Pancreas (tissue), 10 donors: ENCODE data around the gene TRAF7. TPM values are rescaled to one million over a fixed set of nuclear protein-coding genes. Genes with fewer than 3 reads are reported as not detected.
"Not testable (repeated sequence)": the region's sequence is repeated elsewhere in the genome, so short reads cannot be mapped to it uniquely, and the experiment has no call there.

Experiments used
- ATAC-seq, 4 donors: fragments of 200-7000 bp; cut with Tn5 transposase; one replicate each; pipeline versions ENCODE4 v1.8.0 to v1.9.1; 2020; ENCODE audit warnings: mild to moderate bottlenecking in 4 of 4, moderate library complexity in 4 of 4
- DNase-seq, 6 donors: peaks; one replicate each; pipeline ENCODE4 v3.0.0-alpha.2; 2020
- FAIRE-seq: peaks from 2 replicates; lab custom pipeline; 2012; peaks lifted over from hg19 to GRCh38; lab: Jason Lieb, UNC
- H3K27ac ChIP-seq, 4 donors: fragments of 200-600 bp; sonication (generic); 1 replicate in 3 of 4; 2 replicates in 1 of 4; pipeline versions ENCODE4 v1.5.0 to v1.8.0; 2020
- H3K27me3 ChIP-seq, 4 donors: fragments of 200-600 bp; one replicate each; pipeline ENCODE4 v1.8.0; 2021
- H3K36me3 ChIP-seq, 3 donors: fragments of 200-600 bp; sonication (generic) in 1 of 3; one replicate each; pipeline versions ENCODE4 v1.5.0 to v1.8.0; 2020 to 2021
- H3K4me1 ChIP-seq, 3 donors: fragments of 200-600 bp; one replicate each; pipeline ENCODE4 v1.8.0; 2021
- H3K4me3 ChIP-seq, 4 donors: fragments of 200-600 bp; sonication (generic) in 2 of 4; one replicate each; pipeline versions ENCODE4 v1.5.0 to v1.8.0; 2020 to 2021
- H3K9me3 ChIP-seq, 4 donors: fragments of 200-600 bp; one replicate each; pipeline ENCODE4 v1.8.0; 2021
- WGBS, 2 donors: extraction: QIAGEN DNeasy Blood & Tissue Kit; methylation state at CpG; one replicate each; pipeline ENCODE4 v1.1.7; 2013; 5-methylcytosine and 5-hydroxymethylcytosine counted together
- intact Hi-C, 3 donors: fragments of 100-400 bp; cut with DNase I; formaldehyde crosslinking; loops; one replicate each; pipeline versions ENCODE4 v1.11.1 to v1.14.2; 2022
- polyA plus RNA-seq, 2 donors: library from polyadenylated mRNA; stranded (reverse); fragments of 200-250 nt; gene quantifications; one replicate each; pipeline ENCODE4 v1.2.3, GENCODE V29; 2013
- total RNA-seq, 6 donors: library from RNA; stranded (reverse); fragmentation: NEBNext Ultra II Directional in 4 of 6; extraction: Animal tissue kit (Norgen Biotek cat#: 25700) in 4 of 6; gene quantifications; one replicate each; pipeline versions ENCODE4 v1.2.1 to v1.2.4, GENCODE V29; 2021 to 2023
- TF ChIP-seq, protein P1 (sequence below), 4 donors: fragments of 200-600 bp; sonication (generic) in 3 of 4; IDR thresholded peaks; one replicate each; pipeline versions ENCODE4 v1.5.0 to v1.8.0; 2021; ENCODE audit warnings: antibody characterized with exemption in 4 of 4
- donor health status: healthy with polysubstance abuse.
- donor health status: DM: no; HTN: no; CAD: no; lungs with moderate emphysema.
- donor health status: DM: no; HTN: no; CAD: no.
- donor health status: control.
- donor health status: control.
- donor health status: Bipolar disorder and iron deficiency.
- donor health status: DM: yes; HTN: yes; CAD: no.
- donor health status: DM: no; HTN: no; CAD: no.
- donor health status: DM: no; HTN: no; CAD: no.
- donor health status: DM: yes; HTN: yes; CAD: no.

The TRAF7 gene
- total and polyA plus RNA-seq, 8 donors, result 24.5 to 45.1 (median 34.5) TPM

GRCh38 chr16:2111412-2112335, 43.9 kb upstream of the TRAF7 start:
- H3K36me3 ChIP-seq, result peaks cover 0 to 12% (median 0%) of the 10 kb centered on the region in 3 donors

DNA sequence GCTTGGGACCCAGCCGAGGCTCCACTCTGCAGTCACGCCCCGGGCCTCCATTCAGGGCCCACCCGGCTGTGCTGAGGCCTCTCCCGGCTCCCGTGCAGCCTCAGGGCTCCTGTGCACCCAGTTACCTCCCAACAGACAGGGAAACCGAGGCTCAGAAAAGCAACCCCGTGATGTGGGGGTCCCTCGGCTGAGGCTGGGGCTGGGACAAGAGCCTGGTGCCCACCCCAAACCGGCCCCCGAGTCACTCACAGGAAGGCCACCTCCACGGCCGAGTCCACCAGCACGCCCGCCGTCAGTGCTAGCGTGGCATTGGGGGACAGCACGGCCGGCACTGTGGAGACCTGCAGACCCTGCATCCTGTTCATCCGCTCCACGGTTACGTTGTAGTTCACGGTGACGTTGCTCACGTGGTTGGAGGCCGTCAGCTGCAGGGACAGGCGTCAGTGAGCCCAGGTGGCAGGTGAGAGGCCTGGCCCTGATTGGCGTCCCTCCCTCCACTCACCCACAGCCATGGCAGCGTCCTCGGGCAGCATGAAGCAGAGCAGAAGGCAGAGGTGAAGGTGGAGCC, 43.0 kb upstream of the TRAF7 start:
- DNase-seq, result peak in 1 of 6 donors; percentile 56
- H3K9me3 ChIP-seq, H3K4me1 ChIP-seq, H3K4me3 ChIP-seq, H3K27ac ChIP-seq, FAIRE-seq, H3K27me3 ChIP-seq, intact Hi-C loops, ATAC-seq: not testable (repeated sequence)
- 88 to 91% methylated on average over 24 to 30 of the region's 30 CpGs for WGBS, 2 donors
- H3K36me3 ChIP-seq, result peaks cover 0 to 12% (median 0%) of the 10 kb centered on the region in 3 donors

More at GRCh38 chr16:2111412-2112335, 43.9 kb upstream of the TRAF7 start:
- H3K9me3 ChIP-seq, H3K4me3 ChIP-seq, H3K27ac ChIP-seq, intact Hi-C loops, H3K4me1 ChIP-seq, FAIRE-seq, H3K27me3 ChIP-seq: not testable (repeated sequence)
- 94 to 95% methylated on average over 48 to 65 of the region's 65 CpGs for WGBS, 2 donors
- ATAC-seq (peak in 1 of 4 donors; percentile 24), DNase-seq (peak in 1 of 6 donors; percentile 62)

GRCh38 chr16:2114225-2114624, 41.4 kb upstream of the TRAF7 start:
- DNase-seq, FAIRE-seq, H3K27me3 ChIP-seq, H3K9me3 ChIP-seq, ATAC-seq, H3K27ac ChIP-seq, H3K4me3 ChIP-seq, intact Hi-C loops, H3K4me1 ChIP-seq: not testable (repeated sequence)
- H3K36me3 ChIP-seq, result peaks cover 0 to 12% (median 0%) of the 10 kb centered on the region in 3 donors
- WGBS, 2 donors, result 95 to 96% methylated on average over 25 to 26 of the region's 26 CpGs

- intact Hi-C loops, FAIRE-seq, ATAC-seq, H3K4me3 ChIP-seq, H3K9me3 ChIP-seq, H3K4me1 ChIP-seq, H3K27ac ChIP-seq, H3K27me3 ChIP-seq: not testable (repeated sequence)
- DNase-seq, result peak in 1 of 6 donors; percentile 67
- H3K36me3 ChIP-seq, result peaks cover 0 to 12% (median 0%) of the 10 kb centered on the region in 3 donors
- 87 to 88% methylated on average over 22 to 33 of the region's 34 CpGs for WGBS, 2 donors
Observed at GRCh38 chr16:2114885-2115590, 40.5 kb upstream of the TRAF7 start.

- TF ChIP-seq, protein P1, sequence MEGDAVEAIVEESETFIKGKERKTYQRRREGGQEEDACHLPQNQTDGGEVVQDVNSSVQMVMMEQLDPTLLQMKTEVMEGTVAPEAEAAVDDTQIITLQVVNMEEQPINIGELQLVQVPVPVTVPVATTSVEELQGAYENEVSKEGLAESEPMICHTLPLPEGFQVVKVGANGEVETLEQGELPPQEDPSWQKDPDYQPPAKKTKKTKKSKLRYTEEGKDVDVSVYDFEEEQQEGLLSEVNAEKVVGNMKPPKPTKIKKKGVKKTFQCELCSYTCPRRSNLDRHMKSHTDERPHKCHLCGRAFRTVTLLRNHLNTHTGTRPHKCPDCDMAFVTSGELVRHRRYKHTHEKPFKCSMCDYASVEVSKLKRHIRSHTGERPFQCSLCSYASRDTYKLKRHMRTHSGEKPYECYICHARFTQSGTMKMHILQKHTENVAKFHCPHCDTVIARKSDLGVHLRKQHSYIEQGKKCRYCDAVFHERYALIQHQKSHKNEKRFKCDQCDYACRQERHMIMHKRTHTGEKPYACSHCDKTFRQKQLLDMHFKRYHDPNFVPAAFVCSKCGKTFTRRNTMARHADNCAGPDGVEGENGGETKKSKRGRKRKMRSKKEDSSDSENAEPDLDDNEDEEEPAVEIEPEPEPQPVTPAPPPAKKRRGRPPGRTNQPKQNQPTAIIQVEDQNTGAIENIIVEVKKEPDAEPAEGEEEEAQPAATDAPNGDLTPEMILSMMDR (IDR thresholded peaks at IDR 0.05), result no peak
- H3K27ac ChIP-seq, result no peak overlapping the region
- FAIRE-seq, result no peak
- H3K4me3 ChIP-seq, result no peak overlapping the region
- no peaks in the 10 kb centered on the region for H3K4me1 ChIP-seq
- no peaks in the 10 kb centered on the region for H3K9me3 ChIP-seq
- DNase-seq, result peak in 1 of 6 donors; percentile 58
- H3K36me3 ChIP-seq, result peaks cover 0 to 12% (median 0%) of the 10 kb centered on the region in 3 donors
- H3K27me3 ChIP-seq, result no peaks in the 10 kb centered on the region
- WGBS, 2 donors, result 87 to 91% methylated on average over 13 of the region's 13 CpGs
- no peak for ATAC-seq
- intact Hi-C loops, result no loop called here
Observed at GRCh38 chr16:2115591-2115973, 40.0 kb upstream of the TRAF7 start.

GRCh38 chr16:2116428-2116827, 39.2 kb upstream of the TRAF7 start:
- FAIRE-seq, result not testable (repeated sequence)
- WGBS, 2 donors, result 87 to 91% methylated on average over 11 to 24 of the region's 24 CpGs

GRCh38 chr16:2117341-2117740, 38.2 kb upstream of the TRAF7 start:
- H3K27ac ChIP-seq, H3K9me3 ChIP-seq, intact Hi-C loops, DNase-seq, FAIRE-seq, ATAC-seq, H3K27me3 ChIP-seq, H3K4me1 ChIP-seq, H3K36me3 ChIP-seq, H3K4me3 ChIP-seq: not testable (repeated sequence)
- 94 to 96% methylated on average over 21 to 24 of the region's 25 CpGs for WGBS, 2 donors

More at GRCh38 chr16:2116428-2116827, 39.2 kb upstream of the TRAF7 start:
- H3K27me3 ChIP-seq, H3K9me3 ChIP-seq, H3K4me1 ChIP-seq, intact Hi-C loops, H3K4me3 ChIP-seq, H3K36me3 ChIP-seq, H3K27ac ChIP-seq, ATAC-seq: not testable (repeated sequence)
- peak in 1 of 6 donors; percentile 70 for DNase-seq

DNA sequence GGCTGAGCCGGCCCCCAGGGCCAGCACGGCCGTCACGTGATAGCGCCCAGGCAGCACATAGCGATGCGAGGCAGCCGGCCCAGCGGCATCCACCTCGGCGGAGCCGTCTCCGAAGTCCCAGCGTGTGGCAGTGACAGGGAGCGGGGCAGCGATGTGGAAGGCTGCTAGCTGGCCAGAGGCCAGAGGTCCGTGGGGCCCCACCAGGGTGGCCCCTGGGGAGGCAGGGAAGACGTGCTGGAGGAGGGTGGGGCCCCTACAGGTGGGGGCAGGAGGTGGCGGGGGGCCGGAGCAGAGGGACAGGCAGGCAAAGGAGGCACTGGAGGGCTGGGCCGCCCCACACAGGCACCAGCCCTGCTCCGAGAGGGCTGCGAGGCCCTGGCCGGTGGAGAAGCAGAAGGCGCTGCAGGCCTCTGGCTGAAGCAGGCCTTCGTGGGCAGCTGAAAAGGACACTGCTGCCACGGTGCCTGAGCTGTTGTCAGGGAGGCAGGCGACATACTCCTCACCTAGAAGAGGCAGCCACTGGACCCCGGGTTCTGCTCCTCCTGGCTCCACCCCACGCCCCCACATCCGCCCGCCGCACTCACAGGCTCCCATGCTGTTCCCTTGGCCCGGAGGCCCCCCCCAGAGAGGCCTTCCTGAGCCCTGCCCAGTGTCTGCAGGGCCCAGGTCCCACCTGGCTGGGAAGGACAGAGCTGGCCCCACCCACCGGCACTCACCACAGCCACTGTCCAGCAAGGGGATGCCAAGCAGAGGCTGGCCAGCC, 37.4 kb upstream of the TRAF7 start:
- 85% methylated on average over 21 to 30 of the region's 35 CpGs for WGBS, 2 donors
- H3K27ac ChIP-seq, H3K4me3 ChIP-seq, H3K4me1 ChIP-seq, H3K36me3 ChIP-seq, ATAC-seq, intact Hi-C loops, H3K27me3 ChIP-seq, FAIRE-seq, H3K9me3 ChIP-seq: not testable (repeated sequence)
- peak in 1 of 6 donors; percentile 63 for DNase-seq

- H3K4me1 ChIP-seq, FAIRE-seq, intact Hi-C loops, H3K36me3 ChIP-seq, H3K4me3 ChIP-seq, H3K27ac ChIP-seq, DNase-seq, H3K27me3 ChIP-seq, H3K9me3 ChIP-seq: not testable (repeated sequence)
- WGBS, 2 donors, result 68 to 77% methylated on average over 9 of the region's 9 CpGs
- ATAC-seq, result peak in 3 of 4 donors; percentile 24 to 42 (median 36)
Observed at GRCh38 chr16:2121325-2121724, 34.3 kb upstream of the TRAF7 start.
